A549 (cell line): ENCODE measurements around the gene TCF7L1. TPM values are rescaled to one million over a fixed set of nuclear protein-coding genes. Genes with fewer than 3 reads are reported as not detected.

ENCODE experiments used
- ATAC-seq, 2 experiments: fragments of 200-7000 bp in 1 of 2; fragments of >200 bp in 1 of 2; cut with Nextera tagmentation in 1 of 2; cut with Tn5 transposase in 1 of 2; 3 replicates each; pipeline versions ENCODE4 v1.8.0 to v1.9.1; 2018 to 2020; ENCODE audit warnings: mild to moderate bottlenecking in 1 of 2, moderate library complexity in 1 of 2
- CTCF ChIA-PET: fragments of 300-600 bp; sonication (Branson Sonifier 250); formaldehyde crosslinking; extraction: SDS; loops from one replicate; lab custom pipeline; 2021; ENCODE audit warnings: antibody characterized with exemption, inconsistent platforms; lab: Yijun Ruan, JAX
- POLR2A ChIA-PET: fragments of 350-600 bp; formaldehyde crosslinking; extraction: SDS; loops from one replicate; lab custom pipeline; 2021; ENCODE audit warnings: antibody characterized with exemption, inconsistent platforms; lab: Yijun Ruan, JAX
- DNase-seq, 2 experiments: peaks; one replicate each; pipeline versions ENCODE4 v3.0.0 to v3.0.0-alpha.2; 2011 to 2016; ENCODE audit warnings: low read depth in 1 of 2, low spot score in 1 of 2
- FAIRE-seq: peaks from 2 replicates; lab custom pipeline; 2011; peaks lifted over from hg19 to GRCh38; lab: Jason Lieb, UNC
- H3K27ac ChIP-seq, 2 experiments: fragments of >200 bp; sonication (Bioruptor Twin); formaldehyde crosslinking; 3 replicates each; pipeline ENCODE4 v1.5.1; 2016 to 2017
- H3K4me1 ChIP-seq: fragments of >200 bp; sonication (Bioruptor Twin); formaldehyde crosslinking; 3 replicates; pipeline ENCODE4 v1.6.1; 2016
- H3K4me2 ChIP-seq: fragments of >200 bp; sonication (Bioruptor Twin); formaldehyde crosslinking; 3 replicates; pipeline ENCODE4 v1.6.1; 2016
- H3K4me3 ChIP-seq: fragments of >200 bp; sonication (Bioruptor Twin); formaldehyde crosslinking; 3 replicates; pipeline ENCODE4 v1.5.1; 2016
- H3K9me3 ChIP-seq: fragments of >200 bp; sonication (Bioruptor Twin); formaldehyde crosslinking; 3 replicates; pipeline ENCODE4 v1.6.1; 2016
- BCL3 ChIP-seq: fragments of >200 bp; sonication (Bioruptor Twin); formaldehyde crosslinking; IDR thresholded peaks from 3 replicates; pipeline ENCODE4 v1.6.1; 2016
- BHLHE40 ChIP-seq: IDR thresholded peaks from 2 replicates; pipeline ENCODE4 v1.6.1; 2012; ENCODE audit warnings: low read depth, low read length, inconsistent platforms
- CBX8 ChIP-seq: fragments of 200-600 bp; sonication (generic); IDR thresholded peaks from 2 replicates; pipeline ENCODE4 v1.6.1; 2016
- CEBPB ChIP-seq, 2 experiments: fragments of >200 bp in 1 of 2; sonication (Bioruptor Twin) in 1 of 2; formaldehyde crosslinking in 1 of 2; IDR thresholded peaks; 2 replicates each; pipeline ENCODE4 v1.6.1; 2012 to 2016
- CHD2 ChIP-seq: fragments of 150-350 bp; IDR thresholded peaks from 2 replicates; pipeline ENCODE4 v1.6.1; 2014; ENCODE audit warnings: low read length; ENCODE audit not compliant: partially characterized antibody
- CHD4 ChIP-seq: fragments of 200-600 bp; sonication (generic); IDR thresholded peaks from 2 replicates; pipeline ENCODE4 v1.6.1; 2016; ENCODE audit warnings: antibody characterized with exemption, mild to moderate bottlenecking, borderline replicate concordance
- CTCF ChIP-seq: fragments of >200 bp; sonication (Bioruptor Twin); formaldehyde crosslinking; IDR thresholded peaks from 3 replicates; pipeline ENCODE4 v1.5.1; 2016
- EHF ChIP-seq: fragments of 250-450 bp; sonication (Bioruptor Pico); IDR thresholded peaks from 2 replicates; pipeline ENCODE4 v1.5.0; 2020; ENCODE audit warnings: mild to moderate bottlenecking
- EP300 ChIP-seq, 2 experiments: fragments of >200 bp; sonication (Bioruptor Twin); formaldehyde crosslinking; IDR thresholded peaks; 2 replicates in 1 of 2; 3 replicates in 1 of 2; pipeline ENCODE4 v1.6.1; 2016 to 2017
- ESRRA ChIP-seq: fragments of 150-350 bp; IDR thresholded peaks from 2 replicates; pipeline ENCODE4 v1.6.1; 2014; ENCODE audit warnings: mild to moderate bottlenecking, low read length, borderline replicate concordance
- GATA3 ChIP-seq: IDR thresholded peaks from 2 replicates; pipeline ENCODE4 v1.6.1; 2012; ENCODE audit warnings: borderline replicate concordance
- HEYL ChIP-seq: fragments of 250-450 bp; sonication (Bioruptor Pico); IDR thresholded peaks from 2 replicates; pipeline ENCODE4 v1.8.0; 2021; ENCODE audit warnings: mild to moderate bottlenecking, moderate library complexity
- HOXA7 ChIP-seq: fragments of 250-450 bp; sonication (Bioruptor Pico); IDR thresholded peaks from 2 replicates; pipeline ENCODE4 v1.5.0; 2020; ENCODE audit warnings: mild to moderate bottlenecking, moderate library complexity
- JUN ChIP-seq, 2 experiments: fragments of >200 bp; sonication (Bioruptor Twin); formaldehyde crosslinking; IDR thresholded peaks; 2 replicates in 1 of 2; 3 replicates in 1 of 2; pipeline ENCODE4 v1.6.1; 2016 to 2017
- JUNB ChIP-seq: fragments of >200 bp; sonication (Bioruptor Twin); formaldehyde crosslinking; IDR thresholded peaks from 2 replicates; pipeline ENCODE4 v1.6.1; 2016
- MAFK ChIP-seq: fragments of 450-650 bp; IDR thresholded peaks from 2 replicates; pipeline ENCODE4 v1.6.1; 2014; ENCODE audit not compliant: partially characterized antibody
- MAZ ChIP-seq: fragments of 150-350 bp; IDR thresholded peaks from 2 replicates; pipeline ENCODE4 v1.6.1; 2014; ENCODE audit warnings: antibody characterized with exemption, low read depth, low read length, borderline replicate concordance
- PHF8 ChIP-seq: fragments of 200-600 bp; sonication (generic); IDR thresholded peaks from 2 replicates; pipeline ENCODE4 v1.6.1; 2016; ENCODE audit warnings: low read depth, mild to moderate bottlenecking, antibody characterized with exemption, moderate library complexity, borderline replicate concordance
- POLR2A ChIP-seq: IDR thresholded peaks from 2 replicates; pipeline ENCODE4 v1.6.1; 2012; ENCODE audit warnings: mild to moderate bottlenecking, low read length
- POLR2AphosphoS2 ChIP-seq: conservative IDR thresholded peaks from 2 replicates; pipeline ENCODE4 v1.6.1; 2012; ENCODE audit warnings: low read length, improper control_type of control experiment, inconsistent platforms
- RAD21 ChIP-seq, 2 experiments: fragments of >200 bp in 1 of 2; sonication (Bioruptor Twin) in 1 of 2; formaldehyde crosslinking in 1 of 2; IDR thresholded peaks in 1 of 2; conservative IDR thresholded peaks in 1 of 2; 2 replicates in 1 of 2; 3 replicates in 1 of 2; pipeline ENCODE4 v1.6.1; 2012 to 2018; ENCODE audit warnings: inconsistent platforms in 1 of 2
- RARB ChIP-seq: fragments of 250-450 bp; sonication (Bioruptor Pico); IDR thresholded peaks from 2 replicates; pipeline ENCODE4 v1.8.0; 2021; ENCODE audit warnings: mild to moderate bottlenecking, moderate library complexity
- RNF2 ChIP-seq: fragments of 200-600 bp; sonication (generic); IDR thresholded peaks from 2 replicates; pipeline ENCODE4 v1.6.1; 2016; ENCODE audit warnings: low read depth, mild to moderate bottlenecking, antibody characterized with exemption, moderate library complexity, borderline replicate concordance
- SMC3 ChIP-seq: fragments of >200 bp; sonication (Bioruptor Twin); formaldehyde crosslinking; IDR thresholded peaks from 3 replicates; pipeline ENCODE4 v1.6.1; 2018; ENCODE audit warnings: inconsistent platforms
- TP53 ChIP-seq: fragments of 250-450 bp; sonication (Bioruptor Pico); IDR thresholded peaks from 2 replicates; pipeline ENCODE4 v1.5.0; 2021; ENCODE audit warnings: mild to moderate bottlenecking, moderate library complexity
- ZC3H11A ChIP-seq: fragments of 450-650 bp; IDR thresholded peaks from 2 replicates; pipeline ENCODE4 v1.6.1; 2014; ENCODE audit warnings: antibody characterized with exemption, mild to moderate bottlenecking
- ZFP36 ChIP-seq: fragments of 450-650 bp; IDR thresholded peaks from 2 replicates; pipeline ENCODE4 v1.6.1; 2014; ENCODE audit warnings: borderline replicate concordance; ENCODE audit not compliant: partially characterized antibody
- ZNF302 ChIP-seq: fragments of 250-450 bp; sonication (Bioruptor Pico); IDR thresholded peaks from 2 replicates; pipeline ENCODE4 v1.9.0; 2021; ENCODE audit warnings: inconsistent platforms, mild to moderate bottlenecking, moderate library complexity
- WGBS: methylation state at CpG from one replicate; pipeline ENCODE4 v1.1.6; 2017; ENCODE audit errors: missing lambda C conversion rate; 5-methylcytosine and 5-hydroxymethylcytosine counted together
- polyA minus RNA-seq: library from RNA; depleted of rRNA, polyadenylated mRNA; stranded (reverse); fragments of >200 nt; gene quantifications from 2 replicates; pipeline ENCODE4 v1.2.3, GENCODE V29; 2011; rRNA and poly(A)+ RNA removed
- polyA plus RNA-seq, 4 experiments: library from polyadenylated mRNA; depleted of rRNA in 3 of 4; stranded (reverse); fragments of >200 nt; fragmentation: RNase III in 1 of 4; extraction: RNeasy Plus Mini Kit Qiagen cat#74134 plus additional on column Dnase treatment in 1 of 4; gene quantifications; 2 replicates in 3 of 4; 3 replicates in 1 of 4; pipeline ENCODE4 v1.2.3, GENCODE V29; 2011 to 2017
- TF ChIP-seq, protein P1 (sequence below): fragments of 250-450 bp; sonication (Bioruptor Pico); IDR thresholded peaks from 2 replicates; pipeline ENCODE4 v1.5.0; 2020; ENCODE audit warnings: low read depth, mild to moderate bottlenecking, moderate library complexity
- TF ChIP-seq, protein P2 (sequence below): IDR thresholded peaks from 2 replicates; pipeline ENCODE4 v1.6.1; 2012; ENCODE audit warnings: low read depth, borderline replicate concordance
- TF ChIP-seq, protein P3 (sequence below): IDR thresholded peaks from 2 replicates; pipeline ENCODE4 v1.6.1; 2012
- TF ChIP-seq, protein P4 (sequence below): fragments of 150-350 bp; IDR thresholded peaks from 2 replicates; pipeline ENCODE4 v1.6.1; 2014; ENCODE audit warnings: low read depth, mild to moderate bottlenecking, low read length

Gene TCF7L1, protein sequence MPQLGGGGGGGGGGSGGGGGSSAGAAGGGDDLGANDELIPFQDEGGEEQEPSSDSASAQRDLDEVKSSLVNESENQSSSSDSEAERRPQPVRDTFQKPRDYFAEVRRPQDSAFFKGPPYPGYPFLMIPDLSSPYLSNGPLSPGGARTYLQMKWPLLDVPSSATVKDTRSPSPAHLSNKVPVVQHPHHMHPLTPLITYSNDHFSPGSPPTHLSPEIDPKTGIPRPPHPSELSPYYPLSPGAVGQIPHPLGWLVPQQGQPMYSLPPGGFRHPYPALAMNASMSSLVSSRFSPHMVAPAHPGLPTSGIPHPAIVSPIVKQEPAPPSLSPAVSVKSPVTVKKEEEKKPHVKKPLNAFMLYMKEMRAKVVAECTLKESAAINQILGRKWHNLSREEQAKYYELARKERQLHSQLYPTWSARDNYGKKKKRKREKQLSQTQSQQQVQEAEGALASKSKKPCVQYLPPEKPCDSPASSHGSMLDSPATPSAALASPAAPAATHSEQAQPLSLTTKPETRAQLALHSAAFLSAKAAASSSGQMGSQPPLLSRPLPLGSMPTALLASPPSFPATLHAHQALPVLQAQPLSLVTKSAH
- polyA plus RNA-seq (2011; rRNA removed), result 0.68 and 0.95 TPM in 2 replicates
- 3.2 and 4.0 TPM in 2 replicates for polyA plus RNA-seq (2012; cell fraction: cytosol; rRNA removed)
- polyA plus RNA-seq (2012; cell fraction: nucleus; rRNA removed), result 7.1 and 7.9 TPM in 2 replicates
- 4.1 to 5.0 TPM (median 4.4 TPM) in 3 replicates for polyA plus RNA-seq (2017; fragmentation: RNase III; extraction: RNeasy Plus Mini Kit Qiagen cat#74134 plus additional on column Dnase treatment)
- 0.68 and 3.3 TPM in 2 replicates for polyA minus RNA-seq

DNA sequence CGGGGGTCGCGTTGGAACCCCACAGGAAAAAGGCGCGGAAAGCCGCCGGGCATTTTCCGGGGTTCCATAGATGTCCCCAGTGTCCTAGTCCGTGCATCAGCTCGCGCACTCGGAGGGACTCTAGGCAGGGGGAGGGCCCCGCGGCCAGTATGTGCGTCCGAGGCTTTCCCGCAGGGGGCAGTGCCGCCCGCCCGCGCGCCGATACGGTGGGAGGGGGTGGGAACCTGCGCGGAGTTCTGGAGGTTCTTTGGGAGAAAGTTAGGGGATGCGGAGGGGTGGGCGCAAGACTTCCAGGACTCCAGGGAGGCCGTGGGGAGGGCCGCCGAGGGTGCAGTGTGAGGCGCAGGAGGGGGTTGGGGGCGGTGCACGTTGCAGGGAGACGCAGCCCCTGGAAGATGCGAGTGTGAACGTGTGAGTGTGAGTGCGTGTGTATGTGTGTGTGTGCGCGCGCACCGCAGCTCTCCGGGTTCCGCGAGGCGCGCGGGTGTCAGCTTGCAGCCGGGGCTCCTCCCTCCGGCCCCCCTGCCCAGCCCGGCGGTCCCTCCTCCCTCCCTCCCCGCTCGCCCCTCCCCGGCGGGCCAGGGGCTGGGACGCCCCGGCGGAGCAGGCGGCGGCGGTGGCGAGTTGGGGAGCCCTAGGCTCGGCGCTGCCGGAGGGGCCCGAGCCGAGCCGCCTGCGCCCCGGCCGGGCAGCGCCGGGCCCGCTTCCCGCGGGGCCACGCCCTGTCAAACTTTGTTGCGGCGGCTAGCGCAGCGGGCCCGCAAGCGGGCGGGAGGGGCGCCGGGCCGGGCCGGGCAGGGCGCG lies at the start of gene TCF7L1:
Gene TCF7L1 (plus strand): TSS at position 559 of the 804 bp plus-strand sequence. CDS start 293 bp downstream, outside the sequence.
- under 1% methylated on average over 54 of the region's 91 CpGs for WGBS
- DNase-seq (peak; percentile 89 to 93), ATAC-seq (peak; percentile 87 to 96), FAIRE-seq (no peak)
- Histone ChIP-seq H3K4me2 (peak within 1 kb of the TSS; percentile 87), H3K27ac (peak within 1 kb of the TSS; percentile 76 to 90), H3K4me1 (peaks cover 9% of the 10 kb centered on the region), H3K9me3 (no peaks in the 10 kb centered on the region), H3K4me3 (peak within 1 kb of the TSS; percentile 61)
- POLR2A ChIA-PET, result interaction anchor here (0.9 to 1.9 kb wide), 2 partner anchors 66 to 155 kb away, joined by 4 to 5 read pairs; no protein-coding TSS in a partner anchor
- CTCF ChIA-PET, result interaction anchor here (0.6 to 6.2 kb wide), 46 partner anchors 8 to 207 kb away, joined by 3 to 108 read pairs (median 4); no protein-coding TSS in a partner anchor
- TF ChIP-seq BHLHE40, result no peak
- no peak for TF ChIP-seq HOXA7 (CRISPR knock-in tag)
- no peak for TF ChIP-seq ESRRA
- peak; percentile 72 to 86 for TF ChIP-seq RAD21 (conservative IDR thresholded peaks at IDR 0.05 in 1 of 2, IDR thresholded peaks at IDR 0.05 in 1 of 2)
- TF ChIP-seq, protein P1, sequence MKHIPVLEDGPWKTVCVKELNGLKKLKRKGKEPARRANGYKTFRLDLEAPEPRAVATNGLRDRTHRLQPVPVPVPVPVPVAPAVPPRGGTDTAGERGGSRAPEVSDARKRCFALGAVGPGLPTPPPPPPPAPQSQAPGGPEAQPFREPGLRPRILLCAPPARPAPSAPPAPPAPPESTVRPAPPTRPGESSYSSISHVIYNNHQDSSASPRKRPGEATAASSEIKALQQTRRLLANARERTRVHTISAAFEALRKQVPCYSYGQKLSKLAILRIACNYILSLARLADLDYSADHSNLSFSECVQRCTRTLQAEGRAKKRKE (CRISPR knock-in tag), result no peak
- no peak; the same call in 1 of the 2 replicates for TF ChIP-seq GATA3
- TF ChIP-seq CHD2, result no peak
- peak; percentile 61; the same call in 1 of the 3 replicates for TF ChIP-seq BCL3
- no peak for TF ChIP-seq CHD4
- no peak for TF ChIP-seq MAFK
- TF ChIP-seq ZC3H11A, result no peak
- TF ChIP-seq PHF8, result peak; percentile 38; the same call in 1 of the 2 replicates
- TF ChIP-seq MAZ, result no peak
- peak; percentile 70 for TF ChIP-seq POLR2A
- TF ChIP-seq RNF2, result peak; percentile 80; the same call in 1 of the 2 replicates
- TF ChIP-seq, protein P2, sequence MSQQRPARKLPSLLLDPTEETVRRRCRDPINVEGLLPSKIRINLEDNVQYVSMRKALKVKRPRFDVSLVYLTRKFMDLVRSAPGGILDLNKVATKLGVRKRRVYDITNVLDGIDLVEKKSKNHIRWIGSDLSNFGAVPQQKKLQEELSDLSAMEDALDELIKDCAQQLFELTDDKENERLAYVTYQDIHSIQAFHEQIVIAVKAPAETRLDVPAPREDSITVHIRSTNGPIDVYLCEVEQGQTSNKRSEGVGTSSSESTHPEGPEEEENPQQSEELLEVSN, result peak; percentile 31; the same call in 1 of the 2 replicates
- TF ChIP-seq JUNB, result no peak
- TF ChIP-seq CBX8, result no peak
- TF ChIP-seq EP300 (IDR thresholded peaks at IDR 0.05), result no peak
- peak; percentile 92 for TF ChIP-seq SMC3
- no peak for TF ChIP-seq ZFP36
- TF ChIP-seq CTCF, result peak; percentile 78
- TF ChIP-seq, protein P3, sequence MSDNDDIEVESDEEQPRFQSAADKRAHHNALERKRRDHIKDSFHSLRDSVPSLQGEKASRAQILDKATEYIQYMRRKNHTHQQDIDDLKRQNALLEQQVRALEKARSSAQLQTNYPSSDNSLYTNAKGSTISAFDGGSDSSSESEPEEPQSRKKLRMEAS, result peak; percentile 90
- TF ChIP-seq JUN (IDR thresholded peaks at IDR 0.05), result peak; percentile 41 to 49; a peak in 2 of 5 replicates
- no peak for TF ChIP-seq TP53 (CRISPR knock-in tag)
- TF ChIP-seq HEYL (CRISPR knock-in tag), result 0 out of 2 replicates have a peak, but pooled peaks have one; percentile 45
- TF ChIP-seq POLR2AphosphoS2, result no peak
- no peak for TF ChIP-seq ZNF302
- no peak for TF ChIP-seq CEBPB (IDR thresholded peaks at IDR 0.05)
- TF ChIP-seq EHF (CRISPR knock-in tag), result no peak
- TF ChIP-seq, protein P4, sequence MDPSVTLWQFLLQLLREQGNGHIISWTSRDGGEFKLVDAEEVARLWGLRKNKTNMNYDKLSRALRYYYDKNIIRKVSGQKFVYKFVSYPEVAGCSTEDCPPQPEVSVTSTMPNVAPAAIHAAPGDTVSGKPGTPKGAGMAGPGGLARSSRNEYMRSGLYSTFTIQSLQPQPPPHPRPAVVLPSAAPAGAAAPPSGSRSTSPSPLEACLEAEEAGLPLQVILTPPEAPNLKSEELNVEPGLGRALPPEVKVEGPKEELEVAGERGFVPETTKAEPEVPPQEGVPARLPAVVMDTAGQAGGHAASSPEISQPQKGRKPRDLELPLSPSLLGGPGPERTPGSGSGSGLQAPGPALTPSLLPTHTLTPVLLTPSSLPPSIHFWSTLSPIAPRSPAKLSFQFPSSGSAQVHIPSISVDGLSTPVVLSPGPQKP, result no peak
- no peak for TF ChIP-seq RARB (CRISPR knock-in tag)
